ENCODE data around the gene GAMT. TPM values are rescaled to one million over a fixed set of nuclear protein-coding genes. Genes with fewer than 3 reads are reported as not detected.

GAMT gene
- total RNA-seq, 2 donors from 2014 or later, result 38.4 to 49.6 TPM

- H3K9ac ChIP-seq (ENCODE audit: extremely low read depth, low read length, poor library complexity, severe bottlenecking), result no peak overlapping the region
- Mint-ChIP-seq H3K27ac (no peak overlapping the region), H3K4me3 (no peak overlapping the region), H3K36me3 (ENCODE audit: low read depth) (peaks cover 5% of the 10 kb centered on the region), H3K27me3 (ENCODE audit: insufficient read depth) (no peaks in the 10 kb centered on the region), H3K4me1 (peaks cover 2% of the 10 kb centered on the region), H3K9me3 (no peaks in the 10 kb centered on the region)
- H3K27me3 ChIP-seq (ENCODE audit: control insufficient read depth, insufficient read depth, low read length, poor library complexity, severe bottlenecking), result no peaks in the 10 kb centered on the region
- no peak overlapping the region for H3K4me3 ChIP-seq (ENCODE audit: low read length)
- no peak overlapping the region for H3K27ac ChIP-seq (ENCODE audit: low read depth, low read length)
- TF ChIP-seq, protein P1, sequence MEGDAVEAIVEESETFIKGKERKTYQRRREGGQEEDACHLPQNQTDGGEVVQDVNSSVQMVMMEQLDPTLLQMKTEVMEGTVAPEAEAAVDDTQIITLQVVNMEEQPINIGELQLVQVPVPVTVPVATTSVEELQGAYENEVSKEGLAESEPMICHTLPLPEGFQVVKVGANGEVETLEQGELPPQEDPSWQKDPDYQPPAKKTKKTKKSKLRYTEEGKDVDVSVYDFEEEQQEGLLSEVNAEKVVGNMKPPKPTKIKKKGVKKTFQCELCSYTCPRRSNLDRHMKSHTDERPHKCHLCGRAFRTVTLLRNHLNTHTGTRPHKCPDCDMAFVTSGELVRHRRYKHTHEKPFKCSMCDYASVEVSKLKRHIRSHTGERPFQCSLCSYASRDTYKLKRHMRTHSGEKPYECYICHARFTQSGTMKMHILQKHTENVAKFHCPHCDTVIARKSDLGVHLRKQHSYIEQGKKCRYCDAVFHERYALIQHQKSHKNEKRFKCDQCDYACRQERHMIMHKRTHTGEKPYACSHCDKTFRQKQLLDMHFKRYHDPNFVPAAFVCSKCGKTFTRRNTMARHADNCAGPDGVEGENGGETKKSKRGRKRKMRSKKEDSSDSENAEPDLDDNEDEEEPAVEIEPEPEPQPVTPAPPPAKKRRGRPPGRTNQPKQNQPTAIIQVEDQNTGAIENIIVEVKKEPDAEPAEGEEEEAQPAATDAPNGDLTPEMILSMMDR (conservative IDR thresholded peaks at IDR 0.05), result no peak
- no peaks in the 10 kb centered on the region for H3K9me3 ChIP-seq (ENCODE audit: control insufficient read depth, low read length)
- H3K4me1 ChIP-seq (ENCODE audit: control insufficient read depth, insufficient read depth, low read length), result no peaks in the 10 kb centered on the region
- WGBS, 2 experiments (ENCODE audit: insufficient coverage in 1 of 2, insufficient read length in 1 of 2), result 96 to 97% methylated on average over 10 to 19 of the region's 19 CpGs
- no peak for DNase-seq
- H3K36me3 ChIP-seq (ENCODE audit: control insufficient read depth, insufficient read depth, low read length), result no peaks in the 10 kb centered on the region
Observed at GRCh38 chr19:1399079-1399478, 2.3 kb downstream of the GAMT start.

DNA sequence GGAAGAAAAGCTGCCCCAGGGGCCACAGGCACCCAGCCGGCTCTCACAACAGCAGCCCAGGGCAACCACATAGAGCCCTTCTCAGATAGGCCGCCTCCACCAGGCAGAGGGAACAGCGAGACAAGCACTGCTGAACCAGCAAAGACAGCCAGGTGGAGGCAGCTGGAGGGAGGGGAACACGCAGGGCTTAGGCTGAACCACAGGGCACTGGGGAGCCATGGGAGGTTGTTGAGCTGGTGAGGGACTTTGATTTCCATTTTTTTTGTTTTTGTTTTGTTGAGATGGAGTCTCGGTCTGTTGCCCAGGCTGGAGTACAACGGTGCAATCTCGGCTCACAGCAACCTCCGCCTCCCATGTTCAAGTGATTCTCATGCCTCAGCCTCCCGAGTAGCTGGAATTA, 3.5 kb downstream of the GAMT start:
- Mint-ChIP-seq H3K4me3 (no peak overlapping the region), H3K27me3 (ENCODE audit: insufficient read depth) (no peaks in the 10 kb centered on the region), H3K9me3 (no peaks in the 10 kb centered on the region), H3K36me3 (ENCODE audit: low read depth) (peaks cover 10% of the 10 kb centered on the region), H3K4me1 (peaks cover 2% of the 10 kb centered on the region), H3K27ac (no peak overlapping the region)
- no peak overlapping the region for H3K9ac ChIP-seq (ENCODE audit: extremely low read depth, low read length, poor library complexity, severe bottlenecking)
- no peaks in the 10 kb centered on the region for H3K36me3 ChIP-seq (ENCODE audit: control insufficient read depth, insufficient read depth, low read length)
- no peaks in the 10 kb centered on the region for H3K27me3 ChIP-seq (ENCODE audit: control insufficient read depth, insufficient read depth, low read length, poor library complexity, severe bottlenecking)
- no peak overlapping the region for H3K27ac ChIP-seq (ENCODE audit: low read depth, low read length)
- TF ChIP-seq, protein P1 (conservative IDR thresholded peaks at IDR 0.05), result no peak
- DNase-seq, result no peak
- no peaks in the 10 kb centered on the region for H3K4me1 ChIP-seq (ENCODE audit: control insufficient read depth, insufficient read depth, low read length)
- H3K4me3 ChIP-seq (ENCODE audit: low read length), result no peak overlapping the region
- 89 to 100% methylated on average over 2 to 9 of the region's 9 CpGs for WGBS, 2 experiments (ENCODE audit: insufficient coverage in 1 of 2, insufficient read length in 1 of 2)
- no peaks in the 10 kb centered on the region for H3K9me3 ChIP-seq (ENCODE audit: control insufficient read depth, low read length)

DNA sequence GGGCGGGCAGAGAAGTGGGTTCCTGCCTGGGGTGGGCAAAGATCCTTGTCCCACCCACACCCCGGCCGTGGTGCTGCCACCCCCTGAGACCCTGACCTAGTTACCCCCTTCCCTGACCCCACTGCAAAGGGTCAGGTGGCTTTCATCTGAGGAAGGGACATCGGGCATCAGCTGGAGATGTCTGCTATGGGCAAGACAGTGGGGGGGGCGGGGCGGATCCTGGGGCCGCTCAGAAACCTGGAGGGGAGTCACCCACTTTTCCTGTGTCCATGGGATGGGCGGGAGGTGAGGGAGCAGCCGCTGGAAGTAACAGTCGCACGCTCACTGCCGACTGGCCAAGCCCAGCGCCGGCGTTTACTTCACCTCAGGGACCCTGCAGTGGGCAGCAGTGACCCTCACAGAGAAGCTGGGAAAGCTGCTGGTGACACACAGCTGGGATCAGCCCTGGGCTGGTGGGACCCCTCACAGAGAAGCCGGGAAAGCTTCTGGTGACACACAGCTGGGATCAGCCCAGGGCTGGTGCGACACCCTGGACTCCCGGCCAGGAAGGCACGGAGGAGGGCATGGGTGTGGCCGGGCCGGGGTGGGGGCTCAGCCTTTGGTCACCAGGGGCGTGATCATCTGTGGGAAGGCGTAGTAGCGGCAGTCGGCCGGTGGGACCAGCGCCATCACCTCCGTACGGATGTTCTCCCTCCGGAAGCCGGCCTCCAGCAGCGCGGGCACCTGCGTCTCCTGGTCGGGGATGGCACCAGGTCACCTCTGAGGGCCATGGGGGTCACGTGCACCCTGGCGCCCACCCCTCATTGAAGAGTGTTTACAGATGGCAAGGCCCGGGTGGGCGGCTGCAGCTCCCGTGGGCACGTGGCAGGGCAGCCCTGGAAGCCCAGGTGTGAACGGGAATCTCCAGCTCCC, 4.3 kb downstream of the GAMT start:
- H3K4me1 ChIP-seq (ENCODE audit: control insufficient read depth, insufficient read depth, low read length), result no peaks in the 10 kb centered on the region
- H3K4me3 ChIP-seq (ENCODE audit: low read length), result no peak overlapping the region
- H3K9me3 ChIP-seq (ENCODE audit: control insufficient read depth, low read length), result no peaks in the 10 kb centered on the region
- TF ChIP-seq, protein P1 (conservative IDR thresholded peaks at IDR 0.05), result no peak
- no peak overlapping the region for H3K27ac Mint-ChIP-seq
- no peaks in the 10 kb centered on the region for H3K4me1 Mint-ChIP-seq
- H3K27ac ChIP-seq (ENCODE audit: low read depth, low read length), result no peak overlapping the region
- no peak for DNase-seq
- no peaks in the 10 kb centered on the region for H3K27me3 ChIP-seq (ENCODE audit: control insufficient read depth, insufficient read depth, low read length, poor library complexity, severe bottlenecking)
- no peaks in the 10 kb centered on the region for H3K9me3 Mint-ChIP-seq
- H3K36me3 Mint-ChIP-seq (ENCODE audit: low read depth), result peaks cover 19% of the 10 kb centered on the region
- no peaks in the 10 kb centered on the region for H3K27me3 Mint-ChIP-seq (ENCODE audit: insufficient read depth)
- no peak overlapping the region for H3K9ac ChIP-seq (ENCODE audit: extremely low read depth, low read length, poor library complexity, severe bottlenecking)
- WGBS, 2 experiments (ENCODE audit: insufficient coverage in 1 of 2, insufficient read length in 1 of 2), result 91 to 92% methylated on average over 27 to 42 of the region's 42 CpGs
- no peak overlapping the region for H3K4me3 Mint-ChIP-seq
- H3K36me3 ChIP-seq (ENCODE audit: control insufficient read depth, insufficient read depth, low read length), result no peaks in the 10 kb centered on the region

All from endodermal cell (in vitro differentiated cells).